AML-193 (cell line): ENCODE measurements around the gene PIF1.

Experiments used
- DNase-seq, 2 experiments: peaks; one replicate each; lab custom pipeline; 2025; lab: John Stamatoyannopoulos, UW

PIF1 gene, protein sequence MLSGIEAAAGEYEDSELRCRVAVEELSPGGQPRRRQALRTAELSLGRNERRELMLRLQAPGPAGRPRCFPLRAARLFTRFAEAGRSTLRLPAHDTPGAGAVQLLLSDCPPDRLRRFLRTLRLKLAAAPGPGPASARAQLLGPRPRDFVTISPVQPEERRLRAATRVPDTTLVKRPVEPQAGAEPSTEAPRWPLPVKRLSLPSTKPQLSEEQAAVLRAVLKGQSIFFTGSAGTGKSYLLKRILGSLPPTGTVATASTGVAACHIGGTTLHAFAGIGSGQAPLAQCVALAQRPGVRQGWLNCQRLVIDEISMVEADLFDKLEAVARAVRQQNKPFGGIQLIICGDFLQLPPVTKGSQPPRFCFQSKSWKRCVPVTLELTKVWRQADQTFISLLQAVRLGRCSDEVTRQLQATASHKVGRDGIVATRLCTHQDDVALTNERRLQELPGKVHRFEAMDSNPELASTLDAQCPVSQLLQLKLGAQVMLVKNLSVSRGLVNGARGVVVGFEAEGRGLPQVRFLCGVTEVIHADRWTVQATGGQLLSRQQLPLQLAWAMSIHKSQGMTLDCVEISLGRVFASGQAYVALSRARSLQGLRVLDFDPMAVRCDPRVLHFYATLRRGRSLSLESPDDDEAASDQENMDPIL

DNA sequence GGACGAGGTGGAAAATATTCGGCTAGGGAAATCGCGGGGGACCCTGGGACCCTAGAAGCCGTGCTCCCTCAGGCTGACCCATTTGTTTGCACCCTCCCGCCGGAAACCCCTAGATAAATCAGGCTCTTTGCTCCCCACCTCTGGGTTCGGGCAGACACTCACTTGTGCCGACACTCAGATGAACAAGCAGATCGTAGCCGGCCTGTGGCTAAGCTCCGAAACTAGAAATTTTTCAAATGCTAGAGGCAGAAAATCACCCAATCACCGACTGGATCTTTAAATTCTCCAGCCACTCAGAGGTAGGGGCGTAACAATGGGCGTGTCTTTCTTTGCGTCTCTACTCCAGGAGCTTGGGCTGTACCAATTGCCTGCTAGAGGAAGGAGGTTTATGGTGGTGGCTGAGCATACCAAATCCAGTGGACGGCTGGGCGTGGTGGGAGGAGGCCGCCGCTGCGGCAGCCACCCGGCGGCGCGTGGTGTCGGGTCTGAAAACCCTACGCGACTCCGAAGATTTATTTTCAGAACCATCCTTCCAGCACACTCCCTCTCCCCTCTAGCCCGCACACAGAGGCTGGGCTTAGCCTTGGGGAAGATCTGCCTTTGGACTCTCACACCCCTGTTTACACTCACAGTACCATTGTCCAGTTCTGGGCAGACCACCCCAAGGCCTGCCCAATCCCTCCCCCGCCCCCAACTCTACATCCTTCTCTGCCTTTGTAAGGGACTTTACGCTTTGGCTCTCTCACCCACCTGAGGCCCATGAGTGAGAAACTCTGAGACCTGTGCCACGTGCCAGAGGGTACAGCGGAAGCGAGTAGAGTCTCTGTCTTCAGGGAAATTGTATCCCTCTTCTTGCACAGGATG, at the start of gene PIF1:
TSS of gene PIF1 (minus strand) at position 217 of the 864 bp plus-strand sequence. CDS start 1,312 bp downstream, outside the sequence.
- peak; percentile 98 to 99 for DNase-seq

DNA sequence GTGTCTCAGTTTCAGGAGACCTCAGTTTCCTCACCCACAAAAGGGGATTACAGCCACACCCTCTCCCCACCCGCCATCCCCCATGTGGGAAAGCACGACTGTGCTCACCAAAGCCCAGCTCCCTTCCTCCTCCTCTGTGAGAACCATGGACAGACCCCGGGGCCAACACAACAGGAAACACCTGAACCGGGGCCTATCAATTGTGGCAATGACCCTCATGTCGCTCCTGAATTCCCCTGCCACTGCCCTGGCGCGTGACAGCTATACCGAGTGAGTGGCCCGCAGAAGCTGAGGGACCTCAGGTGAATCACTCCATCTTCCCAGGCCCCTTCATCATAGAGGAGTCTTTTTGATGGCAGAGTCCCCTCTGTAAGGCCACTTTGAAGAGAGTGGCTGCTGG, 44.9 kb upstream of the PIF1 start:
- DNase-seq, result no peak

DNA sequence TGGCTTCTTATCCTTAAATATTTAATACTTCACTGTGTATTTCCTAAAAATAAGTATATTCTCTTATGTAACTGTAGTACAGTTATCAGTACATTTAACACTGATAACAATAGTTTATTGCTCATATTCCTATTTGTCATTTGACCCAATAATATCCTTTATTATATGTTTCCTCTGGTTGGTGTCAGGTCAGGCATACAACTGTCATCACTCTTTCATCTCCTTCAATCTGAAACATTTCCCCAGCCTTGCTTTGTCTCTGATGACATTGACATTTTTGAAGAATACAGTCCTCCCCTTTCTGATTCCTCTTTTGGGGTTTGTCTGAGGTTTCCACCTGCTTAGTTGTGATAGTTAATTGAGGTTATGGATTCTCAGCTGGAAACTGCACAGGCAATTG, 44.1 kb upstream of the PIF1 start:
- no peak for DNase-seq

DNA sequence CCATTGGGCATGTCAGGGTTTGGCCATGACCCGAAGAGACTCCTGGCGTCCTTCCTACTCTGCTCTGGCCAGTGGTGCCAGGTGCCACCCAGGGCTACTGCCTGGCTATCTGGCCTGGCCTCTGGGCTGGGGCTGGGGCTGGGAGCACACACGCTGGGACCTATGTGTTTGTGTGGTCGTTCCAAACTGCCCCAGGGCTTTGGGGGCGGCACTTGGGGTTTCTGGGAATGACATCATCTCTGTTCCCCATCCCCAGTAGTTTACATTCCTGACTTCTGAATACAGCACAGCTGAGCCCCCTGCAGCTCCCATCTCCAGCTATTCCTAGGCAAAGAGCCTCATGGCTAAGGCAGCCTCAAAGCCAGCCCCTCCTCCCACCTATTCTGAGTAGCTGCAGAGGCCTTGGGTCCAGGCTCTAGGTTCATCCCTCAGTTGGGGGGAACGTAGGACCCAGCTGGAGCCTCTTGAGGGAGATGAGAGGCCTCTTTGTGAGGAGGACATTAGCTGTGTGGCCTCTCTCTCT, 40.6 kb upstream of the PIF1 start:
- DNase-seq, result no peak

DNA sequence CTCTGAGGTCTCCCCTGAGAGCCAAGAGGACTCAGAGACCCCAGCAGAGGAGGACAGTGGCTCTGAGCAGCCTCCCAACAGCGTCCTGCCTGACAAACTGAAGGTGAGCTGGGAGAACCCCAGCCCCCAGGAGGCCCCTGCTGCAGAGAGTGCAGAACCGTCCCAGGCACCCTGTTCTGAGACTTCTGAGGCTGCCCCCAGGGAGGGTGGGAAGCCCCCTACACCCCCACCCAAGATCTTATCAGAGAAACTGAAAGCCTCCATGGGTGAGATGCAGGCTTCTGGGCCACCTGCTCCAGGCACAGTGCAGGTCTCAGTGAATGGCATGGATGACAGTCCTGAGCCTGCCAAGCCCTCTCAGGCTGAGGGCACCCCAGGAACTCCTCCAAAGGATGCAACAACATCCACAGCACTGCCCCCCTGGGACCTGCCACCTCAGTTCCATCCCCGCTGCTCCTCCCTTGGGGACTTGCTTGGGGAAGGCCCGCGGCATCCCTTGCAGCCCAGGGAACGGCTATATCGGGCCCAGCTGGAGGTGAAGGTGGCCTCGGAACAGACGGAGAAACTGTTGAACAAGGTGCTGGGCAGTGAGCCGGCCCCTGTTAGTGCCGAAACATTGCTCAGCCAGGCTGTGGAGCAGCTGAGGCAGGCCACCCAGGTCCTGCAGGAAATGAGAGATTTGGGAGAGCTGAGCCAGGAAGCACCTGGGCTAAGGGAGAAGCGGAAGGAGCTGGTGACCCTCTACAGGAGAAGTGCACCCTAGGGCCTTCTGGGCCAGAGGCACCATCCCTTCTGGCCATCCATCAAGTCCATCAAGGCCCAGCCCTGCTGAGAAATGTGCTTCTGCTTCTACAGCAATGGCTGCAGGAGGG, 39.9 kb upstream of the PIF1 start:
- no peak for DNase-seq

DNA sequence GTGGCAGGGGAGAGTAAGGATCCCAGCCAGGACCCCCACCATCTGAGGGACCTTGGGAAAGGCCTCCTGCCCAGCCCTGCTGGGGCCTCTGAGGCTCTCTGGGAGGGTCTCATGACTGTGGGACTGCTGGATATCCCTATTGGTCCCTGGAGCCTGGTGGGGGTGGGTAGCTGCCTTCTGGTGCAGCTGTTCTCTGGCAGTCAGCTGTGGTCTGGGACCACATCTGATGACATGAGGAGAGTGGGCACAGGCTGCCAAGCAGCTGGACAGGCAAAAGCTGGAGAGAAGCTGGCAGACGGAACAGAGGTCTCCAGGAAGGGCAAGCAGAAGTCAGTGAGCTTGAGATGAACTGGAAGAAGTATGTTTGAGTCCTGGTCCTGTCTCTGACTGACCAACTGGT, 38.6 kb upstream of the PIF1 start:
- DNase-seq, result no peak

DNA sequence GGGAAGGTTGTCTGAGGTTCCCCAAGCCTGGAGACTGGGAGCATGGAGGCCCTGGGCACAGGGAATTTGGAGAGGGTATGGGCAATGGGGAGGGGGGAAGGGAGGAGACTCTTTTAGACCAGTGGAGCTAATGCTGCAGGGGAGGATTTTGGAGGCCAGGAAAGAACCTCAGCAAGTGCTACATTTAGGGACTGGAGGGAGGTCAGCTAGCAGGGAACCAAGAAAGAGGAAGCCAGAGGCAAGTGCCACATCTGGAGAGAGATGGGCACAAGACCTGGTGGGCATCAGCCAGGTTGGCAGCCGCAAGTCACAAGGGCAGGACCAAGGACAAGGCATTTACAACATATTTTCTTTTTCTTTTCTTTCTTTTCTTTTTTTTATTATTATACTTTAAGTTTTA, 37.0 kb upstream of the PIF1 start:
- DNase-seq, result no peak

DNA sequence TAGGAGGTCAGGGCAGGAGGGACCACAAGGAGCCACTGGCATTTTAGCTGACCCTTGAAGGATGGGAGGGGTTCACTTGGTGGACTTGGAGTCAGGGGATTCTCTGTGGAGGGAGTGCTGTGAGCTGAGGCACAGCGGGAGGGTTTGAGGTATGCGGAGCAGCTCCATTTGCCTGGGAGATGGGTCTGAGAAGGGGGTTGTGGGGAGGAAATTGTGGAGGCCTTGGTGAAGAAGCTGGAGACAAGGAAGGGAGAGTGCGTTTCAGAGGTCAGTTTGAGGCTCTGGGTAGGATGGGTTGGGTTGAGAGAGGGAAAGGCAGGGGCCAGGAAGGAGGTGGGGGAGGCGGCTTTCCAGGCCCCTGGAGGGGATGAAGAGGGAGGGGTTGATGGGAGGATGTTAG, 36.5 kb upstream of the PIF1 start:
- no peak for DNase-seq

DNA sequence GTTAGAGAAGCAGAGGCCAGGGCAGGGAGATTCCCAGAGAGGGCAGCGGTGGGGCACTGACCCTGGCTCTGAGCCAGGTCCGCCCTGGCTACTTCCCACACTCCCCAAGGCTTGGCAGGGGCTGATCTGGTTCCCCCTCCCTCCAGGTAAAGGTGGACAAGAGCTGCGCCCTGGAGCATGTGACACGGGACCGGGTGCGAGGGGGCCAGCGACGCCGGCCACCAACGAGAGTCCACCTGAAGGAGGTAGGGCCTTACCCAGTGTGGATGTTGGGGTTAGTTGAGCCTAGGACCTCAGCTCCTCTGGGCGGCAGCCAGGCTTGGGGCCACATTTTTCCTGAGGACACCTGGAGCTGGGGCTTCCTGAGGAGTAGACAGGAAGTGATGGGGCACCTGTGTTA, 35.9 kb upstream of the PIF1 start:
- DNase-seq, result no peak

DNA sequence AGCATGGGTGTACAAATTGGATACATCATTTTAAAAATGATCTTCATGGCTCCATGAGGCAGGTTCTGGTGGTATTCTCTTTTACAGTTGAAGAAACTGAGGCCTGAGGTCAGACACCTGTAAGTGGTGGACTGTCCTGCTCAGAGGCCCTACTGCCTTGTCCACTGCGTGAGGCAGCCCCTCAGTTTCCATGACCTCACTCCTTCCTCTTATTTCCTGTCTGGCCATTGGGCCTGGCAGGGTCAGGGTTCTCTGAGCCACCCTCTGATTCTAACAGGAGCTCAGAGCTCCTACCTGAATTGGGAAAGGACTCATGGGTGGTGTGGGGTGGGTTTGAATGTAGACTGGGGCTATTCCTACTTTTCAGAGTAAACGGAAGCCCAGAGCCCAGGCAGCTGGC, 33.8 kb upstream of the PIF1 start:
- no peak for DNase-seq

DNA sequence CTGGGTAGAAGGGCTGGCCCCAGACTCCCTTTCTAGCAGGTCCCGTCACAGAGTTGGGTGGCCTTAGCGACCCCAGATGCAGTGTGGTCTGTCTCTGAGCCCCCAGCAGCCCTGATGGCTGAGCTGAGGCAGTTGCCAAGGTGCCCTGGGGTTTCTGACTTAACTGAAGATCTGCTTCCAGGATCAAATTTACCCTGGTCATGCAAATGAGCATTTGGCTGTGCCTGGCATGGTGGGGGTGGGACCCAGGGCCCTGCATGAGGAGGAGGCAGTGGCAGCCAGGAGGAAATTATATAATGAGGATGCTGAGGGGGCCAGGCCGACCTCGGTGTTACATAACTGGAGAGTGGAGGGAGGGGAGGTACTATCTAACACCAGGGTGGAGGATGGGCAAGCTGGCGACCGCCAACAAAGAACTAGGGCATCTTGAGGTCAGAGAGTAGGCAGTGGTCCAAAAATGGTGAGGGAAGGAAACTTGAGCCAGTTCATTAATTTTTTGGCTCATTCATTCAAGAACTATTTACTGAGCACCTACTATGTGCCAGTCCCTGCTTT, 32.7 kb upstream of the PIF1 start:
- no peak for DNase-seq

DNA sequence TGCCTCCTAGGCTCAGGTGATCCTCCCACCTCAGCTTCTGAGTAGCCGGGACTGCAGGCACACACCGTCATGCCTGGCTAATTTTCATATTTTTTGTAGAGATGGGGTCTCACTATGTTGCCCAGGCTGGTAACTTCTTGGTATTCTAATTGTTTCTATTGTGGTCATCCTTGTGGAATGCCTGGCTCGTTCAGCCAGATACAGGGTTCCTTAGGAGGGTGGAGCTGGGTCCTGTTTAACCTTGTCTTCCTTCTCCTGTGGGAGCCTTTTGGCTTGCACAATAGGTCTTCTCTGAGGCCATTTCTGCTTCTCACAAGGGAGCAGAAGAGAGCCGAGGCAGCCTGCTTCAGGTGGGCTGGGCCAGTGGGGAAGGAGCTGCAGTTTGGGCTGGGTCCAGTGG, 32.0 kb upstream of the PIF1 start:
- no peak for DNase-seq

DNA sequence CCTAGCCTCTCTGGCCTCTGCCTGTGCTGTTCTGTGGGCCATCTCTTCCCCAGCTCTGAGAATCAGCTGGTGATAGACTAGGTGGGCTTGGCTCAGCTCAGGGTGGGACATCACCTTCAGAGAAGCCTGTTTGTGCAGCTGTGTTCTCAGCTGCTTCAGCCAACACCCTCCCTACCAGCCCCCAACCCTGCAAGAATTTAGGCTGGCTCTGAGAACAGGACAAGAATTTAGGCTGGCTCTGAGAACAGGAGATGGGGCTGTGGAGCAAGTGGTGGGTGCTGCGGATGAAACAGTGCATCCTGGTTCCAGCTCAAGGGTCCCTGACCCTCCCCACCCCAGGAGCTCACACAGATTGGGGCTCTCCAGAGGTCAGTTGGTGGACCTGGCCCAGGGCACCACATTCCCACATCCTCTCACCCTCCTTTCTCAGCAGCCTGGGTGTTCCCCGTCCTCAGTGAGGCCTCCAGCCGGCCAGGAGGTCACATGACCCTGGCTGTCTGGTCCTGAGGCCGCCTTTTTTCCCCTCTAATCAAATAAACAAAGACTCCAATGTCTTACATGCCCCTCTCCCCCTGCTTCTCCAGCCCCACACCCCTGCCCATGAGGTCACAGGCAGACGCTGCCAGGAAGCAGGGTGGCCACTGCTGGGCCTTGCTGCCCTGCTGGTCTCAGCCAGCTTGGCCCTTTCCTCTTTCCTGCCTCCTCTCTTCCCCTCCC, 31.1 kb upstream of the PIF1 start:
- DNase-seq, result no peak

DNA sequence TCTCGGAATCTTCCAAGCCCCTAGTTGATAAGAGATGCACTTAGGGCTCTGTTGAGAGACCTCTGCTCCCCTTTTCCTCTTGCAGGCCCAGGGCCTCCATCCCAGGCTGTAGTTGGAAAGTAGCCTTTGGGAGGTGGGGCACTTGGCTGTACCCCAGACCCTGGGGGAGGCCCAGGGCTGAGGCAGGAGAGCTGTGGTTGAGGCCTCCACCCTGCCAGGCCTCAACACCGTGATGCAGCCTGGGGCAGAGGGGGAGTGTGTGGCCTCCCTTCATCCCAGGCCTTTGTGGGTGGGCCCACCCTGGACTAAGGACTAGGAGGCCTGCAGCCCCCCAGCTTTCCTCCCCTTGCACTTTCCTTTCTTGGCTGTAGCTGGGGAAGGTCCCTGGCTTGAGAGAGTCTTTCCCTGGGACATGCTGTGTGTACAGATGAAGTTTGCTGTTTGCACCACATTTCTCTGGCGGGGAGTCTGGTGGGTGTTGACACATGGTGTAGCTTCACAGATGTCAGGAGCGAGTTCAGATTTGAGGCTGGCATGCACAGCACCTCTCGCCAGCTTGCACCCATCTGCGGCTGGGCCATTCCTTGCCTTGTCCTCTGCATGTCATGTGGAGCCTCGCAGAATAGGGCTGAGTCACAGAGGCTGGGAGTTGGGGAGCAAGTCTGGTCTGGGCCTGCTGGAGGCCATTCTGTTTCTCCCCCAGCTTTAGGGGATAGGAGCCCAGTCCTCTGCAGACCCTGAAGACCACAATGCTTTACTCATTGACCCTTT, 29.9 kb upstream of the PIF1 start:
- no peak for DNase-seq

DNA sequence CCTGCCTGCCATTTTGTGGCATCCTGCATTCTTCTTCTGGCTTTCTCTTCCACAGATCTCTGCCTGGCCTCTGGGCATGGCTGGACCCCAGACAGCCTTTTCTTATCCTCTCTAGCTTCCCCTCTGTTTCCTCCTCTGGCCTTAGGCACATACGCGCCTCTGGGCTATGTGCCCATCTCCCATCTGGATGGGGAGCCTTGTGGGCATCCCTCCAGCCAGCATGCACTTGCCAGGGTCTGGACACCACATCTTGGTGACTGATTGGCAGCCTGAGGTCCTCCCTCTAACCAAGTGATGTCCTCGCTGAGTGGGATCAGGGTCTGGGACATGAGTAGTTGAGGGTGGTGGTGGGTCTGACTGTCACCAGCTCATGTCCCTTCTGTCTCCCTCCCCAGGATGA, 29.1 kb upstream of the PIF1 start:
- DNase-seq, result no peak

DNA sequence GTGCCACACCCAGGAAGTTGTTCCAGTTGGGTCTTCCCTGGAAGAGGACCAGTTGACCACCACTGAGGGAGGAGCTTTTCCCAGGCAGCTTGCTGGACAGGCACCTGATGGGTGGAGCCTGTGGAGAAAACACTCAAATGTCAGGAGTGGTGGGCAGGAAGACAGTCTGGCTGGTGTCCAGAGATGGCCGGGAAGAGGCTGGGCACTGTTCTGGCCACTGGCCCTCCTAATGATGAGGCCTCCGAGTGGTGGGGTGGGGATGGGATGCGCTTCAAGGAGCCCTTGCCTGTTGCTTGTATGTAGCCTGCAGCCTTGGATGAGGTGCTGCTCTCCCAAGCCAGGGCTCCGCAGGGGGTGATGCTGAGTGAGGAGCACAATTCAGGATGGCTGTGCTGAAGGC, 28.6 kb upstream of the PIF1 start:
- no peak for DNase-seq

DNA sequence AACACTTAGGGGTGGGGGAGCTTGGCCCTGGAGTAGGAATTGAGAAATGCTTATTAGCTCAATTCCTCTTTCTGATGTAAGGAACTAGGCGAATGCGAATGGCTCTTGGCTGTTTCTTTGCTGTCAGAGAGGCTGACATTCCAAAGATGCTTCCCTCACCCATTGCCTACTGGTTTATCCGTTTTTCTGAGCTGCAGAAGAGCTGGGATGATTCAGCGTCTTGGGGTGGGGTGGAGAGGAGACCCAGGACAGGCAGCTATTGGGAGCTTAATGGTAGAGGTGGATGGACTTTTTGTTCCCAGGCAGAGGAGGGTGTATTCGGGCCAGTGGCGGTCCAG, 26.0 kb upstream of the PIF1 start:
- DNase-seq, result peak; percentile 78 to 79

DNA sequence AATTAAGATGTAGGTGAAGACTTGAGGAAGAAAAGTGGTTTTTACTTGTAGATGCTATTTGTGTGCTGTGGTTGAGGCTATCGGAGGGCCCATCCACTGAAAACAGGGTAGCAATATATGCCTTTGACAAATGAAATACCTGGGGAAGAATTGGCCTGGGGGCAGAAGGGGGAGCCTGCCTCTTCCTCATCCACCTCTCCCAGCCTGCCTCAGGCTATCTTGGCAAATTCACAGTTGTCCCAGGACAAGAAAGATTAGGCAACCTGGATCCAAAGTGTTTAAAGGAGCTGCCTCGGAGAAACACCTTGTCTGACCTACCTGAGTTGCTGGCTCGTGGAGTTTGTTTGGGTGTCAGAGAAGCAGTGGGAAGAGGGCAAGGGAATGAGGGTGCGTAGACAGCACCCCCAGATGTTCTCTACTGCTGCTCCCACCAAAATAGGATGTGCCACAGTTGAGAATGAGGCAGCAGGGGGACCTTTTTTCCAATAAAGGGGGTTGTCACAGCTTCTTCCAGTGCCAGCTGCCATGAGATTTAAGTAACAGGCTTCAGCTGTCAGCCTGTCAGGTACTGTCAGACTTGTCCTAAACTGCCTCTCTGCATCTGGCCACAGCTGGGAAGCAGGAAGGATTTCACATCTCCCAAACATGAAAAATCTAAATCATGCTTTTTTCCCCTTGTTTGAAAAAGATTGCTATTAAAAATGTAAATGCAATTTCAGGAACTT, 25.5 kb upstream of the PIF1 start:
- DNase-seq, result no peak
